Left lobe of liver (tissue), 2 donors: ENCODE measurements around the gene LRCOL1. TPM values are rescaled to one million over a fixed set of nuclear protein-coding genes. Genes with fewer than 3 reads are reported as not detected.

Source experiments
- ATAC-seq: fragments of 200-7000 bp; cut with Tn5 transposase; one replicate; pipeline ENCODE4 v1.9.1; 2020; ENCODE audit warnings: mild to moderate bottlenecking, moderate library complexity
- DNase-seq: peaks from one replicate; pipeline ENCODE4 v3.0.0-alpha.2; 2020; ENCODE audit warnings: low spot score
- total RNA-seq: library from RNA; stranded (reverse); gene quantifications from one replicate; pipeline ENCODE4 v1.2.1, GENCODE V29; 2021
- donor health status: DM: no; HTN: no; CAD: no; lungs with moderate emphysema.
- donor health status: DM: no; HTN: yes; CAD: no.

Gene LRCOL1
- total RNA-seq, result 9.2 TPM

GRCh38 chr12:132610051-132610759 lies at the start of gene LRCOL1:
TSS of gene LRCOL1 (minus strand) at chr12:132610582. CDS start at chr12:132606251, 4,331 bp downstream.
- ATAC-seq (no peak), DNase-seq (no peak)

GRCh38 chr12:132660052-132660451 lies 49.7 kb upstream of the LRCOL1 start:
- ATAC-seq (no peak), DNase-seq (no peak)

- ATAC-seq, result no peak
- no peak for DNase-seq
These were observed 48.8 kb upstream of the LRCOL1 start for GRCh38 chr12:132659146-132659545.

- DNase-seq (no peak), ATAC-seq (no peak)
These were observed 47.9 kb upstream of the LRCOL1 start for GRCh38 chr12:132658149-132658894.

GRCh38 chr12:132657004-132657727 lies 46.8 kb upstream of the LRCOL1 start:
- no peak for DNase-seq
- peak; percentile 84 for ATAC-seq

GRCh38 chr12:132653567-132654290 lies 43.3 kb upstream of the LRCOL1 start:
- ATAC-seq, result no peak
- DNase-seq, result no peak

GRCh38 chr12:132651444-132652100 lies 41.2 kb upstream of the LRCOL1 start:
- no peak for ATAC-seq
- DNase-seq, result no peak

- ATAC-seq, result no peak
These were observed 39.0 kb upstream of the LRCOL1 start for GRCh38 chr12:132649226-132649945.

GRCh38 chr12:132648616-132649225 lies 38.3 kb upstream of the LRCOL1 start:
- DNase-seq (no peak), ATAC-seq (no peak)

More at GRCh38 chr12:132649226-132649945, 39.0 kb upstream of the LRCOL1 start:
- no peak for DNase-seq

- no peak for DNase-seq
- no peak for ATAC-seq
These were observed 37.5 kb upstream of the LRCOL1 start for GRCh38 chr12:132647858-132648257.

- DNase-seq (no peak), ATAC-seq (no peak)
These were observed 36.5 kb upstream of the LRCOL1 start for GRCh38 chr12:132646850-132647249.

- DNase-seq (no peak), ATAC-seq (no peak)
These were observed 32.8 kb upstream of the LRCOL1 start for GRCh38 chr12:132642846-132643835.

GRCh38 chr12:132641811-132642650 lies 31.6 kb upstream of the LRCOL1 start:
- ATAC-seq (no peak), DNase-seq (no peak)

- ATAC-seq (no peak), DNase-seq (no peak)
These were observed 30.6 kb upstream of the LRCOL1 start for GRCh38 chr12:132640936-132641335.

GRCh38 chr12:132639956-132640520 lies 29.7 kb upstream of the LRCOL1 start:
- ATAC-seq (no peak), DNase-seq (no peak)

- no peak for DNase-seq
- ATAC-seq, result peak; percentile 84
These were observed 28.4 kb upstream of the LRCOL1 start for GRCh38 chr12:132638541-132639408.
